ENCODE measurements around the gene C16orf74. TPM values are rescaled to one million over a fixed set of nuclear protein-coding genes. Genes with fewer than 3 reads are reported as not detected.

The C16orf74 gene
- total and polyA plus RNA-seq, 2 of the 8 experiments (the other 6 are each of a cell fraction or from before 2014, with no cell fraction given): 7.3 to 9.3 TPM

DNA sequence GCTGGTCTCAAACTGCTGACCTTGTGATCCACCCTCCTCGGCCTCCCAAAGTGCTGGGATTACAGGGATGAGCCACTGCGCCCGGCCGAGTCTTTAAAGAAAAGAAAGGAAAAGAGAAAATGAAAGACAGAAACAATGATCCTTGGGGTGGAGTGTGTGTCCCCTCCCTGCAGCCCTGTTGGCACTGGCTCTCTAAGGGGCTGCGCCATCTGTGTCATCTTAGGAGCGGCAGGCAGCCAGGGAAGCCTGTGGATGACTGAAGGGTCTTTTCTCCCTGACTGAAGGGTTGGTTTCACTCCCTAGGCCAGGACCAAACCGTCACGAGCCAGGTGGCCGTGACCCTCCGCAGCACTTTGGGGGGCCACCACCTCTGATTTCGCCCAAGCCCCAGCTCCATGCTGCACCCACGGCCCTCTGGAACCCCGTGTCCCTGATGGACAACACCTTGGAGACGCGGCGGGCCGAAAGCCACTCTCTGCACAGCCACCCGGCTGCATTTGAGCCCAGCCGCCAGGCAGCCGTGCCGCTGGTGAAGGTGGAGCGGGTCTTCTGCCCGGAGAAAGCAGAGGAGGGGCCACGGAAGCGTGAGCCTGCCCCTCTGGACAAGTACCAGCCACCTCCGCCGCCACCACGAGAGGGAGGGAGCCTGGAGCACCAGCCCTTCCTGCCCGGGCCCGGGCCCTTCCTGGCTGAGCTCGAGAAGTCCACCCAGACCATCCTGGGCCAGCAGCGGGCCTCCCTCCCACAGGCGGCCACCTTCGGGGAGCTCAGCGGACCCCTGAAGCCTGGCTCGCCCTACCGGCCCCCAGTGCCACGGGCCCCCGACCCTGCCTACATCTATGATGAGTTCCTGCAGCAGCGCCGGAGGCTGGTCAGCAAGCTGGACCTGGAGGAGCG is 89.8 kb downstream of the C16orf74 start:
- CTCF ChIA-PET (ENCODE audit: partially characterized antibody): interaction anchor here (0.9 to 16.9 kb wide), 12 partner anchors 17 to 91 kb away, joined by 3 to 248 read pairs (median 6); partner anchors contain the start of gene GINS2
- Histone ChIP-seq H4K91ac (replicated peaks; ENCODE audit: insufficient read length, low read length) (no peak overlapping the region), H3K27ac (ENCODE audit: low read depth, low read length) (no peak overlapping the region), H3K4me3 (ENCODE audit: extremely low read depth in 1 of 4, insufficient read depth in 2 of 4, low read depth in 3 of 4, low read length in 4 of 4) (no peak overlapping the region), H3K36me3 (ENCODE audit: control insufficient read depth in 2 of 4, insufficient read depth in 4 of 4, low read length in 3 of 4) (peaks cover 41 to 82% (median 68%) of the 10 kb centered on the region in 4 experiments), H3K4me2 (ENCODE audit: insufficient read depth in 1 of 2, low read depth in 2 of 2, low read length in 2 of 2) (no peak overlapping the region), H4K5ac (ENCODE audit: insufficient read length, low read depth, low read length) (no peak overlapping the region), H2BK20ac (ENCODE audit: low read length) (no peak overlapping the region), H3K14ac (ENCODE audit: insufficient read length) (no peak overlapping the region), H3K23me2 (ENCODE audit: low read depth, low read length) (no peaks in the 10 kb centered on the region), H3K79me2 (ENCODE audit: control insufficient read depth in 1 of 2, insufficient read depth in 2 of 2, low read length in 2 of 2) (no peaks in the 10 kb centered on the region), H3K4me1 (replicated peaks in 1 of 4; ENCODE audit: control insufficient read depth in 3 of 4, insufficient read depth in 4 of 4, low read length in 3 of 4) (no peaks in the 10 kb centered on the region; a peak in 1 of 7 replicates), H3K27me3 (replicated peaks in 1 of 4; ENCODE audit: control insufficient read depth in 3 of 4, extremely low read depth in 1 of 4, insufficient read depth in 3 of 4, low read length in 3 of 4) (no peaks in the 10 kb centered on the region), H2AK5ac (ENCODE audit: low read depth, low read length) (no peak overlapping the region), H3K79me1 (ENCODE audit: low read depth, low read length) (no peaks in the 10 kb centered on the region; the same call in 1 of the 2 replicates), H3K9ac (replicated peaks in 1 of 4; ENCODE audit: extremely low read depth in 1 of 4, low read depth in 3 of 4, low read length in 3 of 4) (no peak overlapping the region; a peak in 1 of 7 replicates), H2AFZ (ENCODE audit: low read length) (no peak overlapping the region), H3K23ac (ENCODE audit: insufficient read length) (no peak overlapping the region), H3K9me3 (ENCODE audit: insufficient read depth in 2 of 2, low read depth in 1 of 2, low read length in 1 of 2) (no peaks in the 10 kb centered on the region), H4K20me1 (replicated peaks in 1 of 2; ENCODE audit: control insufficient read depth in 1 of 2, insufficient read depth in 2 of 2, low read length in 2 of 2) (peaks cover 18 to 30% of the 10 kb centered on the region in 2 experiments), H2BK5ac (ENCODE audit: low read depth, low read length) (no peak overlapping the region), H3K56ac (replicated peaks; ENCODE audit: insufficient read length, low read depth, low read length) (no peak overlapping the region), H2BK120ac (replicated peaks; ENCODE audit: low read depth, low read length) (no peak overlapping the region), H2BK15ac (ENCODE audit: low read length) (no peak overlapping the region), H2BK12ac (ENCODE audit: low read depth, low read length) (no peak overlapping the region), H4K8ac (ENCODE audit: extremely low read depth, insufficient read depth, low read length) (peak overlapping the region; percentile 82; the same call in 1 of the 2 replicates), H3K4ac (replicated peaks; ENCODE audit: insufficient read length, low read depth, low read length) (no peak overlapping the region), H3K18ac (ENCODE audit: extremely low read depth, low read length) (no peak overlapping the region)
- no peak for FAIRE-seq
- DNase-seq (ENCODE audit: low read depth in 1 of 2, low spot score in 2 of 2): no peak
- 94% methylated on average over 28 of the region's 42 CpGs; no CpG with 5 or more reads in 1 of the 2 experiments for WGBS, 2 experiments (ENCODE audit: extremely low coverage in 1 of 2, insufficient coverage in 1 of 2, insufficient read length in 1 of 2, insufficient replicate concordance in 2 of 2, low coverage in 1 of 2, low lambda C conversion rate in 2 of 2, missing lambda C conversion rate in 1 of 2)
- no peak for TF ChIP-seq TBP (IDR thresholded peaks at IDR 0.05; ENCODE audit: low read depth, low read length)
- TF ChIP-seq TEAD4 (IDR thresholded peaks at IDR 0.05; ENCODE audit: low read depth, low read length): no peak
- no peak for TF ChIP-seq MAFK (IDR thresholded peaks at IDR 0.05; ENCODE audit: low read depth, low read length)
- no peak for TF ChIP-seq HDAC2 (IDR thresholded peaks at IDR 0.05; ENCODE audit: borderline replicate concordance in 1 of 2, low read depth in 2 of 2, low read length in 2 of 2)
- TF ChIP-seq RFX5 (IDR thresholded peaks at IDR 0.05; ENCODE audit: borderline replicate concordance, low read depth, low read length): no peak
- TF ChIP-seq BACH1 (IDR thresholded peaks at IDR 0.05; ENCODE audit: low read length): no peak
- no peak for TF ChIP-seq CBX5 (IDR thresholded peaks at IDR 0.05; ENCODE audit: low read depth, low read length)
- TF ChIP-seq ATF3 (IDR thresholded peaks at IDR 0.05; ENCODE audit: insufficient read depth, low read depth, low read length): no peak
- TF ChIP-seq BCL11A (IDR thresholded peaks at IDR 0.05; ENCODE audit: low read depth in 2 of 2, low read length in 2 of 2): no peak
- POLR2A ChIA-PET (ENCODE audit: partially characterized antibody): interaction anchor here (0.8 to 1.9 kb wide), 2 partner anchors 11 to 14 kb away, joined by 3 to 7 read pairs; no protein-coding TSS in a partner anchor
